ENCODE measurements around the gene GALNT15.

DNA sequence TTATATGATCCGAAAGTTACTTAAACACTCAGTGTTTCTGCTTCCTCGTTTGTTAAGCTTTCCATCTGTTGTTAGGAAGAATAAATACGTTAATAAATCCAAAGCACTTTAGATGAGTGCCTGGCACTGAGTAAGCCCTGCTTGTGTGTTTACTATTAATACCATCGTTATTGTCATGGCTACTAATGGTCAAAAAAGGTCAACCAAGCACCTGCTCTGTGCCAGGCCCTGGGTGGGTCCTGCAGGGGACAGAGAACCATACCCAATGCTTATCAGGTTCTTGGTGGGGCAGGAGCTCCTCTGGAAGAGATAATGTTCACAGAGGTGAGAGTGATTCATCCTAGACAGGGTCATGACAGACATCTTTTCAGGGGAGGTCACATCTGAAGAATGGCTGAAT is 39.9 kb downstream of the GALNT15 start:
- no peak for TF ChIP-seq POLR2AphosphoS5 (IDR thresholded peaks at IDR 0.05; ENCODE audit: low read depth, low read length)
- no peak for TF ChIP-seq PAX5 (IDR thresholded peaks at IDR 0.05; ENCODE audit: insufficient read depth, low read length, severe bottlenecking)
- TF ChIP-seq SPI1 (IDR thresholded peaks at IDR 0.05; ENCODE audit: low read depth, low read length) = no peak
- TF ChIP-seq TAF1 (IDR thresholded peaks at IDR 0.05; ENCODE audit: low read depth, low read length) = no peak
